ENCODE results near the gene RFXAP. TPM values are rescaled to one million over a fixed set of nuclear protein-coding genes. Genes with fewer than 3 reads are reported as not detected.

The RFXAP gene
- total RNA-seq, 2 experiments from 2014 or later: 10.1 to 13.8 TPM

GRCh38 chr13:36841391-36841790 is 22.4 kb downstream of the RFXAP start:
- no peak for ATAC-seq
- intact Hi-C loops (cut with DNase I, micrococcal nuclease): no loop called here
- no peak overlapping the region for H3K4me3 Mint-ChIP-seq

DNA sequence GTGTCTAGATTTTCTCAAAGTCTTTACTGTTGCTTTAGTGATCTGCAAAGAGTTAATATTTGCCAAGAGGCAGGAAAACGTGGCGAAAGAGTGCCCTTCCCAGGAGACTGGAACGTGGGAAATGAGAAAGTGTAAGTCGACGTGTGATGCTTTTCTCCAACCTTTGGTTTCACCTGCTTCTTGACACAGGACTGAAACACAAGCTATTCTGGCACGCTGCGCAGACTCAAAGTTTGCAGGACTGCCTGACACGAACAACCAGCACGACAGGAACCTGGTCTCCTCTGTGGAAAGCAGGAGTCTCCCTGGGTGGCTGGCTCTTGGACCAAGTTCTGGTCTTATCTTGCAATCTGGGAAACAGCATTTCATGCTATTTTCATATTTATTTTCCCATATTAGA is 28.6 kb downstream of the RFXAP start:
- POLR2A ChIA-PET: no interaction called here
- Mint-ChIP-seq H3K27ac (no peak overlapping the region), H3K36me3 (ENCODE audit: low read depth) (no peaks in the 10 kb centered on the region)

More at GRCh38 chr13:36841391-36841790, 22.4 kb downstream of the RFXAP start:
- Mint-ChIP-seq H3K27ac (no peak overlapping the region), H3K4me1 (no peaks in the 10 kb centered on the region), H3K27me3 (no peaks in the 10 kb centered on the region), H3K9me3 (ENCODE audit: low read depth) (no peaks in the 10 kb centered on the region), H3K36me3 (ENCODE audit: low read depth) (peaks cover 2% of the 10 kb centered on the region)
- ChIA-PET POLR2A (interaction anchor here (0.6 kb wide), 1 partner anchor 132 kb away, joined by 3 read pairs; no protein-coding TSS in a partner anchor), CTCF (interaction anchor here (0.9 to 1.6 kb wide), 2 partner anchors 17 to 26 kb away, joined by 3 read pairs; no protein-coding TSS in a partner anchor)
- no peak for DNase-seq

DNA sequence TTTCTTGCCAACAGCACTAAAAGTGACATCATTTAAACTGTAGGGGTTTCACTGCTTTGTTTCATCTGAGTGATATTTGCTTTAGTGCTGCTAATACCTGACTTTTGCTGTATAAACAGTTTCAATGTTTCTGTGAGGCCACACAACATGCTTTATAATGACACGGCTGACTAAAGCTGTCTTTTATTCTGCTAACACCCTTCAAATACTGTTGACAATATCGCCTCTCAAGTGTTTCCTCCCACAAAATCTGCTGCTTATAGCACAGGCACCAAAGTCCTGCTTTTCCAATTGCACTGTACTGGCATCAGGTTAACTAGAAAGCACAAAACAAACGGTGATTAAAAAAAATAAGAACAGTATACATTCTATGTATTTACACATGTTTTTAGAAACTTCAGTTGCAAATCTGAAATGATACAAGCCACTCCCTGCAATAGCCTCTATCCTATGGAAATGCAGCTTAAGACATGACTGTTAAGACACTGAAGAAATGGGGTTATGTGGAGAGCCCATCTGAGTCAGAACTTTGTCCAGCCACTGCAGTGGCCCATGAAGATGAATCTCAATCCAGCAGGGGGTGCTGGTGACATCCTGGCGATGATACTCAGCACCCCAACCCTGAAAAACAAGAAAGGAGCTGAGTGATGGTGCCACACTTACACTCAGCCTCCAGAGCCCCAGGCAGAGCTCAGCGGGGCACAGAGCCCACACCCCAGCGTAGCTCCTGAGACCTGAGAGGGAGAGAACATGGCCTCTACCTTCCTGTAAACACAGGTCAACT is 29.4 kb downstream of the RFXAP start:
- Mint-ChIP-seq H3K36me3 (ENCODE audit: low read depth) (no peaks in the 10 kb centered on the region), H3K4me3 (no peak overlapping the region), H3K9me3 (ENCODE audit: low read depth) (no peaks in the 10 kb centered on the region), H3K27ac (no peak overlapping the region), H3K27me3 (peaks cover 8% of the 10 kb centered on the region), H3K4me1 (no peaks in the 10 kb centered on the region)
- ChIA-PET POLR2A (no interaction called here), CTCF (interaction anchor here (0.7 to 1.2 kb wide), 4 partner anchors 9 to 24 kb away, joined by 3 read pairs; no protein-coding TSS in a partner anchor)
- peak; percentile 80 for ATAC-seq
- intact Hi-C loops (cut with DNase I, micrococcal nuclease): no loop called here
- peak; percentile 50 for DNase-seq

More for the DNA sequence above, 28.6 kb downstream of the RFXAP start:
- H3K4me3 Mint-ChIP-seq: no peak overlapping the region
- H3K4me1 Mint-ChIP-seq: no peaks in the 10 kb centered on the region
- DNase-seq (no peak), ATAC-seq (no peak)
- H3K27me3 Mint-ChIP-seq: peaks cover 8% of the 10 kb centered on the region
- CTCF ChIA-PET: interaction anchor here (0.7 to 1.2 kb wide), 2 partner anchors 10 to 18 kb away, joined by 3 read pairs; no protein-coding TSS in a partner anchor
- H3K9me3 Mint-ChIP-seq (ENCODE audit: low read depth): no peaks in the 10 kb centered on the region
- intact Hi-C loops (cut with DNase I, micrococcal nuclease): no loop called here

DNA sequence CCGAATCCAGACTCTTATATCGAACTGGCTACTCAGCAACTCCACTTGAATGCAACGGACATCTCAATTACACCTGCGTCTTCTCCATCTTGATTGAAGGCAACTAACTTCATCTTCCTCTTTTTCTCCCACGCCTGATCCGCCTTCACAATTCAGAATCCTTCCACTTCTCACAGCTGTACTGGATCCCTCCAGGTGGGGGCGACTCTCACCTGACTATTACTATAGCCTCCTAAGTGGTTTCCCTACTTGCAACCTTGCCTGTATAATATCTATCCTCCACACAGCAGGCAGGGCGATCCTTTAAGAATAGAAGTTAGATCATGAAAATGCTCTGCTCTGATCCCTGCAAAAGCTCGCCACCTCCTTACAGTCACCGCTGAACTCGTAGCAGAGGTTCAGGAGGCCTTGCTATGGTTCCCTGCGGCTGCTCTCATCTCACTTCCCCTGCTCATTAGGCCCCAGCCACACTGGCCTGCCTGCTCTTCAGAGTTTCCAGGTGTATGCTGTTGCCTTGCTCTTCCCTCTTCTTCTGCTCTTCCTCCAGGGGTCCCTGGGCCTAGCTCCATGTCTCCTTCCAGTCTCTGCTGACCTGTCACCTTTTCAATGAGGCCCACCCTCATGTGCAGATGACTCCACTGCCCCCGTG is 31.9 kb downstream of the RFXAP start:
- H3K4me1 Mint-ChIP-seq: no peaks in the 10 kb centered on the region
- no peak overlapping the region for H3K4me3 Mint-ChIP-seq
- H3K36me3 Mint-ChIP-seq (ENCODE audit: low read depth): no peaks in the 10 kb centered on the region
- ATAC-seq (no peak), DNase-seq (peak; percentile 43)
- H3K27ac Mint-ChIP-seq: no peak overlapping the region
- ChIA-PET POLR2A (no interaction called here), CTCF (no interaction called here)
- no peaks in the 10 kb centered on the region for H3K9me3 Mint-ChIP-seq (ENCODE audit: low read depth)
- intact Hi-C loops (cut with DNase I, micrococcal nuclease): no loop called here
- H3K27me3 Mint-ChIP-seq: peaks cover 10% of the 10 kb centered on the region

DNA sequence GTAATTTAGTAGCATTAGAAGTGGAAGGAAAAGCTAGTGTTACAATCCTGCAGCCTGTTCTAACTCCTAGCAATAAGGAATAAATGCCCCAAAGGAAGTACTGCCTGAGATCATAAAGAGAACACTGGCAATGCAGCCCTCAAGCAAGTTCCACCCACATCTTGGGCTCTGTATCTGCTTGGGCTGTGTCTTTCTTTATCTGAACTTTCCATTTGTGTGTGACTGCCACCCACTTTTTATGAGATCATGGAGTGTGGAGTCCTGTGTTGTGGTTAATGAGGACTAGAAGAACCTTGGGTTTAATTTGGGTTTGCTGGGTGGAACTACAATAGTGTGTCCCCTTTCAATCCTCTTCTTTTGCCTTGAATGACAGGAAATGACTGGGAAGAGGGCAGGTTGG is 38.2 kb downstream of the RFXAP start:
- POLR2A ChIA-PET: no interaction called here
- CTCF ChIA-PET: interaction anchor here (0.5 to 1.9 kb wide), 4 partner anchors 9 to 124 kb away, joined by 3 to 11 read pairs (median 4); no protein-coding TSS in a partner anchor
- no peak overlapping the region for H3K27ac Mint-ChIP-seq

DNA sequence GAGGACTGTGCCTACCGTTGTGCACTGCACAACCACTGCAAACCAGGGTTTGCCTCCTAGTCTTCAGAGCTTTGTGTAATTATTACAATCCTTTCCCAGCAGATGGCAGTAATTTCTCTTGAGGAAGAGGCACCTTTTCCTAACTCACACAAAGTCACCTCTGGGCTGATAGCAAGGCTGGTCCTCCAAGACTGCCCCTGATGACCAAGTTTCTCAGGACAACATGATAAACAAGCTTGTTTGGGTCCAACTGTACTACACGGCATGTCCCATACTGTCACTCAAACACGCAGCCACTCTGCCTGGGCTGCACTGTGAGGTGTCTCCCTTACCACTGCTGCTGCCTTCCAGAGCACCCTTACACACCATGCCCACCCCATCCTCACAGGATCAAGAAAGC is 39.3 kb downstream of the RFXAP start:
- intact Hi-C loops (cut with DNase I, micrococcal nuclease): loop anchor here in 1 of 2 experiments (1.0 to 2.0 kb wide), 2 partner anchors 123 to 211 kb away; no protein-coding TSS in a partner anchor
- ChIA-PET CTCF (interaction anchor here (0.6 to 1.9 kb wide), 6 partner anchors 10 to 123 kb away, joined by 3 to 11 read pairs (median 4); no protein-coding TSS in a partner anchor), POLR2A (no interaction called here)
- no peak overlapping the region for H3K4me3 Mint-ChIP-seq
- ATAC-seq (peak; percentile 64), DNase-seq (no peak)
- H3K9me3 Mint-ChIP-seq (ENCODE audit: low read depth): no peaks in the 10 kb centered on the region
- H3K4me1 Mint-ChIP-seq: peaks cover 3% of the 10 kb centered on the region
- no peak overlapping the region for H3K27ac Mint-ChIP-seq
- H3K27me3 Mint-ChIP-seq: peaks cover 23% of the 10 kb centered on the region
- H3K36me3 Mint-ChIP-seq (ENCODE audit: low read depth): no peaks in the 10 kb centered on the region

More for the DNA sequence above, 38.2 kb downstream of the RFXAP start:
- no peak overlapping the region for H3K4me3 Mint-ChIP-seq
- DNase-seq (no peak), ATAC-seq (no peak)
- peaks cover 22% of the 10 kb centered on the region for H3K27me3 Mint-ChIP-seq
- H3K36me3 Mint-ChIP-seq (ENCODE audit: low read depth): no peaks in the 10 kb centered on the region
- H3K4me1 Mint-ChIP-seq: peaks cover 3% of the 10 kb centered on the region
- H3K9me3 Mint-ChIP-seq (ENCODE audit: low read depth): no peaks in the 10 kb centered on the region
- intact Hi-C loops (cut with DNase I, micrococcal nuclease): no loop called here

DNA sequence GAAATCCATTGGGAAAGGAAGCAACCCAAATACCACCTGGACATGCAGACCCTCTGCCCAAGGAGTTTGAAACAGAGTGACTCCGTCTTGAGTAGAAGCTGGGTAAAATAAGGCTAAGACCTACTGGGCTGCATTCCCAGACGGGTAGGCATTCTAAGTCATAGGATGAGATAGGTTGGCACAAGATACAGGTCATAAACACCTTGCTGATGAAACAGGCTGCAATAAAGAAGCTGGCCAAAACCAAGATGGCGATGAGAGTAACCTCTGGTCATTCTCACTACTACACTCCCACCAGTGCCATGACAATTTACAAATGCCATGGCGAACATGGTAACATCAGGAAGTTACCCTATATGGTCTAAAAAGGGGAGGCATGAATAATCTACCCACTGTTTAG is 40.2 kb downstream of the RFXAP start:
- ChIA-PET CTCF (interaction anchor here (0.5 to 1.9 kb wide), 4 partner anchors 10 to 122 kb away, joined by 3 to 11 read pairs (median 4); no protein-coding TSS in a partner anchor), POLR2A (no interaction called here)
- no peaks in the 10 kb centered on the region for H3K36me3 Mint-ChIP-seq (ENCODE audit: low read depth)
- peaks cover 25% of the 10 kb centered on the region for H3K27me3 Mint-ChIP-seq
- intact Hi-C loops (cut with DNase I, micrococcal nuclease): loop anchor here in 1 of 2 experiments (2.0 kb wide), 1 partner anchor 210 kb away; no protein-coding TSS in a partner anchor
- no peak overlapping the region for H3K27ac Mint-ChIP-seq
- no peaks in the 10 kb centered on the region for H3K9me3 Mint-ChIP-seq (ENCODE audit: low read depth)
- DNase-seq: no peak
- peaks cover 3% of the 10 kb centered on the region for H3K4me1 Mint-ChIP-seq
- ATAC-seq: no peak
- no peak overlapping the region for H3K4me3 Mint-ChIP-seq

DNA sequence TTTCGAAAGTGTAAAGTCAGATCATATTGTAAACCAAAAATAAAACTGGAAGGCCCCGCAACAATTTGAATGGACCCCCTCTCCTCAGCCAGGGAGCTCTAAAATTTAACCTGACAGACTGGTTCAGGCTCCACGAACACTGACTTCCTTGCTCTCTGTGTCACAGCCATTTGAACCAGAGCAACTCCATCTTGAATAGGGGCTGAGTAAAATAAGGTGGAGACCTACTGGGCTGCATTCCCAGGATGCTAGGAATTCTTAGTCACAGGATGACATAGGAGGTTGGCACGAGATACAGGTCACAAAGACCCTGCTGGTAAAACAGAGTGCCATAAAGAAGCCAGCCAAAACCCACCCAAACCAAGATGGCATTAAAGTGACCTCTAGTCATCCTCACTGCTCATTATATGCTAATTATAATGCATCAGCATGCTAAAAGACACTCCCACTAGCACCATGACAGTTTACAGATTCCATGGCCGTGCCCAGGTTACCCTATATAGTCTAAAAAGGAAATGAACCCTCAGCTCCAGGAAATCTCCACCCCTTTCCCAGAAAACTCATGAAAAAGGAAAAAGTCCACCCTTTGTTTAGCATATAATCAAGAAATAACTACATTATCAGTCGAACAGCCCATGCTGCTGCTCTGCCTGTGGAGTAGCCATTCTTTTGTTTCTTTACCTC is 43.1 kb downstream of the RFXAP start:
- peaks cover 3% of the 10 kb centered on the region for H3K4me1 Mint-ChIP-seq
- no peaks in the 10 kb centered on the region for H3K9me3 Mint-ChIP-seq (ENCODE audit: low read depth)
- intact Hi-C loops (cut with DNase I, micrococcal nuclease): no loop called here
- H3K4me3 Mint-ChIP-seq: no peak overlapping the region
- ChIA-PET POLR2A (no interaction called here), CTCF (interaction anchor here (0.6 kb wide), 1 partner anchor 518 kb away, joined by 3 read pairs; no protein-coding TSS in a partner anchor)
- DNase-seq (no peak), ATAC-seq (no peak)
- H3K27ac Mint-ChIP-seq: no peak overlapping the region
- H3K36me3 Mint-ChIP-seq (ENCODE audit: low read depth): no peaks in the 10 kb centered on the region
- peaks cover 41% of the 10 kb centered on the region for H3K27me3 Mint-ChIP-seq

DNA sequence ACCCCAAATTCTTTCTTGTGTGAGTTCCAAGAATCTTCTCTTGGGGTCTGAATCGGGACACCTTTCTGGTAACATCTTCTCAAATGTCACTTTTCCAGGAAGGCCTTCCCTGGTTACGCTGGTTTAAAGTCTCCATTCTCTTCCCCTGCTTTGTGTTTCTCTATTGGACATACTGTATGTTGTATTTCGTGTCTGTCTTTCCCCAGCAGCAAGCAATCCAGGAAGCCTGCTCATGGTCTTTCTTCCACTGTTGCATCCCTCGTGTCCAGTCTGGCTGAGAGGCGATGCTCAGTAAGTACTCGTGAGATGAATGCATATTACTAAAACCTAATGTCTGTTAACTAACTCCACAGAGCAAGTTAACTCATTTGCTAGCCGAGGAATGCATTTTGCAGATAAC is 43.7 kb downstream of the RFXAP start:
- Mint-ChIP-seq H3K4me3 (no peak overlapping the region), H3K4me1 (no peaks in the 10 kb centered on the region), H3K27me3 (peaks cover 44% of the 10 kb centered on the region), H3K36me3 (ENCODE audit: low read depth) (no peaks in the 10 kb centered on the region), H3K27ac (no peak overlapping the region), H3K9me3 (ENCODE audit: low read depth) (no peaks in the 10 kb centered on the region)
- intact Hi-C loops (cut with DNase I, micrococcal nuclease): no loop called here
- ChIA-PET POLR2A (no interaction called here), CTCF (no interaction called here)
- ATAC-seq: no peak
- no peak for DNase-seq

DNA sequence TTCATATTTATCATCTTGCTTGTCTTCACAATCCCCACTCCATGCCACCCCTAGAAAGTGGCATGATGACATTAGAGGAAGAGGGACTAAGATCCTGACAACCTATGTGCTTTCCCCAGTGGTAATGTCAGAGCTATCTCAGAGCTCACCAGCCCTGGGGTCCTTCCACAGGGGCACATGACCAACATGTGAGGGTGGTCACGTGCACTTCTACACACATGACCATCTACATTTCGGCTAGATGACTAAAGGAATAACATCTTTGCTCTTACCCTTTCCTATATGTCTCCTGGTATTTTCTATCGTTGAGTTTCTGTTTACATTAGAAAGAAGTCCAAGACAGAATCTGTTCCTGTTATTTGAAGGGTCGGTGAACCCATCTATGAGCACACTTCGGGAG is 46.2 kb downstream of the RFXAP start:
- H3K27ac Mint-ChIP-seq: no peak overlapping the region
- H3K4me3 Mint-ChIP-seq: no peak overlapping the region
- H3K4me1 Mint-ChIP-seq: no peaks in the 10 kb centered on the region
- POLR2A ChIA-PET: no interaction called here
- CTCF ChIA-PET: interaction anchor here (0.7 kb wide), 1 partner anchor 571 kb away, joined by 3 read pairs; no protein-coding TSS in a partner anchor
- ATAC-seq (no peak), DNase-seq (no peak)
- no peaks in the 10 kb centered on the region for H3K36me3 Mint-ChIP-seq (ENCODE audit: low read depth)
- H3K27me3 Mint-ChIP-seq: peaks cover 42% of the 10 kb centered on the region
- intact Hi-C loops (cut with DNase I, micrococcal nuclease): no loop called here
- no peaks in the 10 kb centered on the region for H3K9me3 Mint-ChIP-seq (ENCODE audit: low read depth)

DNA sequence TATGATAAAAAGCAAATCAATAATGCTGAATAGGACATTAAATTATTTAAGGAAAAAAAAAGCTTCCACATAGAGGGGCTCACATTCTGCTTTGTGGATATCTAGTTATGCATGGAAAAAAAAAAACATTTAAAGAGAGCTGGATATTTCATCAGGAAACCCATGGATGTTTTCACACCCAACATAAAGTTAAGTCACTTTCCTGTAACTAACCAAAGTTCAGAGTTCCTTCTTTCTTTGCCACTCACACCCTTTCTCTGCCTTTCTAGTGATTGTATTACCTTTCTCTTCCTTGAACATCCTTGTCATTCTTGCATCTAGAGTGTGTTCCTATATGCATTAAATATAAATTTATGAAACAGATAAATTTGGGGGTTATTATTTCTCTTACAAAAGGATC is 47.2 kb downstream of the RFXAP start:
- H3K27me3 Mint-ChIP-seq: peaks cover 42% of the 10 kb centered on the region
- POLR2A ChIA-PET: interaction anchor here (0.7 kb wide), 1 partner anchor 18 kb away, joined by 3 read pairs; no protein-coding TSS in a partner anchor
- no peaks in the 10 kb centered on the region for H3K4me1 Mint-ChIP-seq
- CTCF ChIA-PET: interaction anchor here (0.9 kb wide), 1 partner anchor 1284 kb away, joined by 4 read pairs; no protein-coding TSS in a partner anchor
- H3K36me3 Mint-ChIP-seq (ENCODE audit: low read depth): no peaks in the 10 kb centered on the region
- no peaks in the 10 kb centered on the region for H3K9me3 Mint-ChIP-seq (ENCODE audit: low read depth)
- H3K4me3 Mint-ChIP-seq: no peak overlapping the region
- intact Hi-C loops (cut with DNase I, micrococcal nuclease): no loop called here
- ATAC-seq (no peak), DNase-seq (no peak)
- no peak overlapping the region for H3K27ac Mint-ChIP-seq

All from activated CD4-positive, alpha-beta T cell treated with anti-CD3 and anti-CD28 coated beads for 36 hours (primary cell).